Endothelial cell of hepatic sinusoid (primary cell): Measurements from ENCODE around the gene MRPL3.

ENCODE experiments used
- in situ Hi-C: cut with HindIII; loops from 2 replicates; pipeline ENCODE4 v1.10.0; 2017; ENCODE audit warnings: low sequenced_read_pairs

MRPL3 gene

GRCh38 chr3:131421301-131421700 is 81.5 kb downstream of the MRPL3 start:
- in situ Hi-C loops: no loop called here

- in situ Hi-C loops: no loop called here
Measured at GRCh38 chr3:131417751-131418150, 85.0 kb downstream of the MRPL3 start.
